ENCODE data around the gene ELL2. TPM values are rescaled to one million over a fixed set of nuclear protein-coding genes. Genes with fewer than 3 reads are reported as not detected.

The ELL2 gene
- total and polyA plus RNA-seq, 2 of the 13 experiments (the other 11 are each of a cell fraction or from before 2014, with no cell fraction given), result 78.9 to 97.1 TPM

- TF ChIP-seq HMGXB3 (CRISPR knock-in tag; IDR thresholded peaks at IDR 0.05; ENCODE audit: borderline replicate concordance), result no peak
Measured at GRCh38 chr5:95962785-95963184, 1.1 kb upstream of the ELL2 start (continued).

GRCh38 chr5:95962475-95962773 lies 773 bp upstream of the ELL2 start:
- Histone ChIP-seq H3K79me2 (ENCODE audit: insufficient read depth, low read length) (peaks cover 62% of the 10 kb centered on the region), H3K4me2 (ENCODE audit: low read depth, low read length) (peak overlapping the region; percentile 62), H3K9me3 (ENCODE audit: low read length) (no peaks in the 10 kb centered on the region), H3K27ac (ENCODE audit: extremely low read length, insufficient read depth, low read length) (peak overlapping the region; percentile 89), H3K36me3 (replicated peaks in 1 of 2; ENCODE audit: control insufficient read depth in 1 of 2, insufficient read depth in 2 of 2, low read length in 2 of 2) (peaks cover 2 to 14% of the 10 kb centered on the region in 2 experiments; a peak in 4 of 5 replicates), H3K4me1 (ENCODE audit: insufficient read depth, low read length) (peaks cover 62% of the 10 kb centered on the region), H3K9ac (ENCODE audit: insufficient read depth, low read depth, low read length) (peak overlapping the region; percentile 99), H2AFZ (ENCODE audit: low read length) (no peak overlapping the region), H3K4me3 (replicated peaks in 1 of 3; ENCODE audit: insufficient read depth in 1 of 3, low read depth in 2 of 3, low read length in 3 of 3) (peak overlapping the region; percentile 94 to 100 (median 99); a peak in 5 of 6 replicates), H4K20me1 (ENCODE audit: insufficient read depth, low read length) (peaks cover 36% of the 10 kb centered on the region), H3K27me3 (ENCODE audit: control insufficient read depth in 1 of 2, insufficient read depth in 2 of 2, low read length in 2 of 2) (peaks cover 0 to 6% of the 10 kb centered on the region in 2 experiments; a peak in 1 of 5 replicates)
- FAIRE-seq (no peak), ATAC-seq (no peak), DNase-seq (ENCODE audit: low spot score) (no peak)
- ChIA-PET POLR2A (interaction anchor here (1.0 to 7.2 kb wide), 9 partner anchors 10 to 165 kb away, joined by 3 to 125 read pairs (median 3); partner anchors contain the start of gene GLRX), CTCF (ENCODE audit: low intra/inter-chr PET ratio, low total read pairs) (interaction anchor here (1.2 kb wide), 1 partner anchor 24 kb away, joined by 3 read pairs; no protein-coding TSS in a partner anchor)
- WGBS (ENCODE audit: low lambda C conversion rate), result 62% methylated on average over 8 of the region's 8 CpGs
- TSS peak; percentile 89 for BruUV-seq (replicated peaks)
- intact Hi-C loops (cut with micrococcal nuclease; ENCODE audit: unreplicated experiment), result loop anchor here (1.0 to 10.0 kb wide), 4 partner anchors 25 to 335 kb away; no protein-coding TSS in a partner anchor
- in situ Hi-C loops (cut with HindIII; ENCODE audit: extremely low pct_ligation_motif_present, low pct_unique_long_range_greater_than_20kb), result loop anchor here (5.0 to 10.0 kb wide), 2 partner anchors 150 to 372 kb away; no protein-coding TSS in a partner anchor
- TF ChIP-seq MXD3 (CRISPR knock-in tag; IDR thresholded peaks at IDR 0.05) (no peak), SSRP1 (CRISPR knock-in tag; IDR thresholded peaks at IDR 0.05) (no peak), ZNF329 (CRISPR knock-in tag; IDR thresholded peaks at IDR 0.05; ENCODE audit: low read depth) (no peak), CBX5 (CRISPR knock-in tag; IDR thresholded peaks at IDR 0.05; ENCODE audit: borderline replicate concordance) (no peak), TBX3 (IDR thresholded peaks at IDR 0.05; ENCODE audit: borderline replicate concordance) (no peak), ZNF414 (CRISPR knock-in tag; IDR thresholded peaks at IDR 0.05) (no peak), ZNF343 (CRISPR knock-in tag; IDR thresholded peaks at IDR 0.05) (no peak), CERS6 (CRISPR knock-in tag; IDR thresholded peaks at IDR 0.05) (no peak), ZNF136 (CRISPR knock-in tag; IDR thresholded peaks at IDR 0.05; ENCODE audit: low read depth) (no peak), ZBTB38 (CRISPR knock-in tag; IDR thresholded peaks at IDR 0.05) (peak; percentile 0; the same call in 1 of the 2 replicates), MAZ (IDR thresholded peaks at IDR 0.05; ENCODE audit: borderline replicate concordance, low read depth, low read length) (no peak), MAZ (CRISPR knock-in tag; IDR thresholded peaks at IDR 0.05; ENCODE audit: low read depth) (0 out of 2 replicates have a peak, but pooled peaks have one; percentile 2)

Measured in HepG2 (cell line).